C1 segment of cervical spinal cord (tissue), 14 donors: Measurements from ENCODE around the gene ING2.

ENCODE experiments used
- DNase-seq, 14 donors: peaks; one replicate each; lab custom pipeline; 2025; lab: John Stamatoyannopoulos, UW

ING2 gene

GRCh38 chr4:183499389-183499788 is 5.5 kb upstream of the ING2 start:
- no peak for DNase-seq

- no peak for DNase-seq
Observed at GRCh38 chr4:183499801-183500200, 5.1 kb upstream of the ING2 start.

DNA sequence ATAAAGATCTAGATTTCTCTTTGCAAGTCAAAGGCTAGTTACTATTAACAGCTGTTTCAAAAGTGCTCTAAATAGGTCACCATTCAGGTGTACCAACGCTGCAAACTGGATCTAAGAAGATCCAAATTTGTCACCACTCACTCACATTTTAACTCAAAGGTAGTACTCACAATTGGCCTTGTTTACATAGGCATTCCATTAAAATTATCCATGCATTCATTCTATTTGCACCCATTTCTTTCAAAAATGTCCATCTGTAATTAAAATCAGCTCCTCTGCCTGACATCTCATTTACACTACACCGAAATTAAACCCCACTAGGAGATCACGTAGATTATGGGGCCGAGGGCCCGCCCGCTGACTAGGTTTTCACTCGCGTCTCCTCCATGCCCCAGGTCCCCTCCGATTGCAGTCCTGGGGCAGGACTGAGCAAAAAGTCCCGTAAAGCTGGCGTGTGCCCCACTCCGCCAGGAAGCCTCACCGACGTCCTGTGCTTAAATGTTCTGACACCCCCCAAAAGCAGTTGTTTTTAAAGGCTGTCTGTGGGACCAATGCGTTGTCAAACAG is 1.3 kb upstream of the ING2 start:
- peak in 2 of 14 donors; percentile 56 for DNase-seq

GRCh38 chr4:183504064-183504929 is 561 bp upstream of the ING2 start:
- DNase-seq, result peak; percentile 93 to 99 (median 98)

GRCh38 chr4:183505611-183506388 is 942 bp downstream of the ING2 start:
- peak; percentile 13 to 98 (median 90) for DNase-seq

DNA sequence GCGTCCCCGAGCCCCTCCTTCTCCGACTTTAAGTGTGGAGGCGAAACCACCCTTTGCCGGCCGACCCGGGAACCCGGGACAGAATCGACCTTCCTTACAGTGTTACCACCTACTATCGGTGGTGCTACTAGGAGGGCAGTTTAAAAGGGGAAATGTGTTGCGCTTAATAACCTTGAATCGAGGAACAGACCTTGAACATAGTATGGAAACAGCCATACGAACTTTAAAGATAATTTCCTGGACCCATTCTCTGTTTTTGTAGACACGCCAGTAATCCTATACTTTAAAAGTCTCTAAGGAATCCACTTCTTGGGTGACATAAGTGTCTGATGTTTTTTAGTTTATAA is 1.5 kb downstream of the ING2 start:
- no peak for DNase-seq

DNA sequence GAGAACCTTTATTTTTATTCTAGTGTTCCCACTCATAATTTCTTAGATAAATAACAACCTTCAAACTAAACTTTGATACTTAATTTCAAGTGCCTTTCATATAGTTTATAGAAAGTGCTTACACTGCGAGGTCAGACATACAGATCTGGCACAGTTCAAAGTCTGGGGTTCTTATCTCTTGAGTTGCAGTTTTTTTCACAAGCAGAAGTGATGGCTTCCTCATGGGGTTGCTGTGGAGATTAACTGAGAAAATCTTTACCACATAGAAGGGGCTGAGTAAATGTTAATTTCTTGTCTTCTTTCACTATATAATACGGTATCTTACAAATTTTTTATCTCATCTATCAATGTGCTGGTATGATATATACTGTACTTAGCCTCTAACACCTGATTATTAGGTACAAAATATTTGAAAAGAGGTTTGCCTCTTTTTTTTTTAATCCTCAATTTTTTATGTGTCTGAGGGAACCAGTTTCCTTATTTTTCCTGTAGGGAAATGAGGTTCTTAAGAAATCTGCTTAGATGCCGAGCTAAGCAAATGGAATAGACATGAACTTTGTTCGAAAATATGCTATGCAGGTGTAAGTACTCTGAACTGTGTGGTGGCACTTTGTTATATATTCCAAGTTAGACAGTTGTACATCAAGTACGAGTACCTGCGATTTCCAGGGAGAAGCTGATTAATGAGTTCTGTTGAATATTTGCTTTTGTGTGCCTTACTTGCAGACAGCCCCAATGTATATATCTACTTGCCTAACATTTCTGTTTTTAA is 3.3 kb downstream of the ING2 start:
- no peak for DNase-seq

GRCh38 chr4:183508697-183509335 is 4.0 kb downstream of the ING2 start:
- DNase-seq, result no peak

DNA sequence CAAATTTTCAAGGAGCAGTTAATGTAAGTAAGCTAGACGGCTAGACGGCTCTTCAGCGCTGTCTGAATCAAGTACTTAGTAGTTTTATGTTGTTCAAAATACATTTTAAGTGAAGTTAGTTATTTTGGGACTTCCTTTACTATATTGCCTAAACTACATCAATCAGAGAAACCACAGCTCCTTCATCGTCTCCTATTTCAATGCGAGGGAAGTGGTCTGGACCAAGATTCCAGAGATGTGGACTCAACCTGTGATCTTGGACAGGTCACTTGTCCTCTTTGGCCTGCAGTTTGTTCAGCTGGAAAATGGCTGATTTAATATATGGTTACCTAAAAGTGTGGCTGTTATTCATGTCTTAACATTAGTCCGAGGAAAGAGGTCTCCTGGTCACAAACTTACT is 10.6 kb downstream of the ING2 start:
- no peak for DNase-seq

- DNase-seq, result no peak
Observed at GRCh38 chr4:183517194-183517593, 12.3 kb downstream of the ING2 start.

DNA sequence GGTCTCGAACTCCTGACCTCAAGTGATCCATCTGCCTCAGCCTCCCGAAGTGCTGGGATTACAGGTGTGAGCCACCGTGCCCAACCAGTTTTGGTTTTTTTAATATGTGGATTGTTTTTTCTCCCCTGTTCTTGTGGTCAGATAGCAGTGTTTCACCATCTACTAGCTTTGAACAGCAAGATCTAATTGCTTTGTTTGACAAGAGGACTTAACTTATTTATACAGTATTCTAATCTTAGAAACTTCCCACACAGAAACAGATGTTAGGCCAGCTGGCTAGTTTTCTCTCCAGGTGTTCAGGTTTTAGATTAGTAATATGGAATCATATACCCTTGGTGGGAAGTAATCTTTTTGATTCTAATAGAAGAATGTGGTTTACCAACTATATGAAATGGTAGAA is 12.9 kb downstream of the ING2 start:
- no peak for DNase-seq

GRCh38 chr4:183522821-183523220 is 18.0 kb downstream of the ING2 start:
- DNase-seq, result no peak

GRCh38 chr4:183527326-183527725 is 22.5 kb downstream of the ING2 start:
- DNase-seq, result no peak

GRCh38 chr4:183532821-183533220 is 28.0 kb downstream of the ING2 start:
- DNase-seq, result no peak

- no peak for DNase-seq
Observed at GRCh38 chr4:183533698-183534097, 28.8 kb downstream of the ING2 start.

GRCh38 chr4:183540410-183541009 is 35.7 kb downstream of the ING2 start:
- no peak for DNase-seq

DNA sequence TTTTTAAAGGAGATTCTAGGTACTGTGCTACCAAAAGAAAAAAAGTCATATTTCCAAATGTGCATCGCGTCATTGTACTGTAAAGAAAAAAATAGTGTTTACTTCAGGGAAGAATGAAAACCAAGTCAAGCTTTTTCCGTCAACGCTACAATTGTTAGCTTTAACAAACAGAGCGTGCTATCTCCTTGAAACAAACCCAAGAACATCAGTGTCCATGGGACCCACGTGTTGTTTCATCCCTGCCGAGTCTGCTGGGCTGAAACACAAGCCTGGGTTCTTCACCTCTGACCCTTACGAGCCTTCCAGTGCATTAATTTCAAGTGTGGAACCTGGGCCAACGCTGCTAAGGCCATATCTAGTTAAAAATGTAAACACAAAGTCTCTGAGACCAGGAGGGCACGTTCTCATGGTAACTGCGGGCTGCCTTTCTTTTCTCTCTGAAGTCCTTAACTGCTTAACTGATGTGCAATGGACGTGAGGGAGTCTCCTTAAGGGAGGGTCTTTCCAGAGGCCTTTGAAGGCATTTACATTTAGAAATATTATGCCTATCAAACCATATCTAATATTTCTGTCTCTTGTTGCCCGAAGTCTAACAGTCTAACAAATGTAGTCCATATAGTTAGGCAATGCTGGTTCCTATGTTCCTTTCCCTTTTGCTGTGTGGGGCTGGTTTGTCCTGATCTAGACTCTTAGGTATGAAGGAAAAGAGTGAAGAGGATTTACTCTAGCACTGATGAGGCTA is 36.3 kb downstream of the ING2 start:
- no peak for DNase-seq

GRCh38 chr4:183541752-183542040 is 36.8 kb downstream of the ING2 start:
- no peak for DNase-seq

GRCh38 chr4:183543435-183543834 is 38.6 kb downstream of the ING2 start:
- no peak for DNase-seq

DNA sequence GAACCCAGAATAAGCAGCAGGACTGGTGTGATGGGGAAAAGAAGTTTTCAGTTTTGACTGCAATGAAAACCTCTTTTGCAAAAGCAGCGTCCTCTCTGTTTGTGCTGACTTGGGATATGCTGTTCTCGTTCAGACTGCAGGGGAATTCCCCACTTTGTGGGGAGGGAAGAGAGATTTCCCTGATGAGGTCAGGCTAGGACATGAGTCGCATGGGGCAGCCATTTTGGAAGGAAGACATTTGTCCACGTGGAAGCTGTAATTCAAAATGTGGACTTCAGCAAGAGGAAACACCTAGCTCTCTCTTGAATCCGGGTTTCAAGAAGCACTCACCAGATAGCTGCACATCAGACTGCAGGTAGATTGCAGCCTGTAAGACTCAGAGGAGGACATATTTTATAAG is 39.3 kb downstream of the ING2 start:
- no peak for DNase-seq
